GM20431 (cell line): ENCODE data around the gene ARPC4.

Experiments
- in situ Hi-C: fragments of 300-500 bp; cut with MseI, MboI; formaldehyde crosslinking; loops from one replicate; pipeline ENCODE4 v1.15.0; 2020; ENCODE audit warnings: low sequenced_read_pairs; ENCODE audit not compliant: unreplicated experiment

ARPC4 gene

DNA sequence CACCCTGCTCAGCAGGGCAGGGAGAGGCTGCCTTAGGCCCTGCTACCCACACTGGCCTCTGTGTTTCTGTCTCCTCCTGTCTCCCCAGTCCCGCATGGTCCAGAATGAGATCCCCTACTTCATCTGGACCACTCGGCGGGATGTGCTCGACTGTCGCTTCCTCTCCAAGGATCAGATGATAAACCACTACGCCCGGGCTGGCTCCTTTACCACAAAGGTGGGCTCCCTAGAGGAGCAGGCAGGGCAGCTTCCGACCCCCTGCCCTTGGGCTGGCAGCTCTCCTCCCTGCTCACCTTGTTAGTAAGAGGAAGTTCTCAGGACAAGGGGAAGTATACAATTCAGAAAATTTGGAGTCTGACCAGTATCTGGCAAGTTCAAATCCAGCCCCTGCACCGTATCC, 23.1 kb downstream of the ARPC4 start:
- in situ Hi-C loops = no loop called here

GRCh38 chr3:9817436-9817835, 24.6 kb downstream of the ARPC4 start:
- in situ Hi-C loops = no loop called here

DNA sequence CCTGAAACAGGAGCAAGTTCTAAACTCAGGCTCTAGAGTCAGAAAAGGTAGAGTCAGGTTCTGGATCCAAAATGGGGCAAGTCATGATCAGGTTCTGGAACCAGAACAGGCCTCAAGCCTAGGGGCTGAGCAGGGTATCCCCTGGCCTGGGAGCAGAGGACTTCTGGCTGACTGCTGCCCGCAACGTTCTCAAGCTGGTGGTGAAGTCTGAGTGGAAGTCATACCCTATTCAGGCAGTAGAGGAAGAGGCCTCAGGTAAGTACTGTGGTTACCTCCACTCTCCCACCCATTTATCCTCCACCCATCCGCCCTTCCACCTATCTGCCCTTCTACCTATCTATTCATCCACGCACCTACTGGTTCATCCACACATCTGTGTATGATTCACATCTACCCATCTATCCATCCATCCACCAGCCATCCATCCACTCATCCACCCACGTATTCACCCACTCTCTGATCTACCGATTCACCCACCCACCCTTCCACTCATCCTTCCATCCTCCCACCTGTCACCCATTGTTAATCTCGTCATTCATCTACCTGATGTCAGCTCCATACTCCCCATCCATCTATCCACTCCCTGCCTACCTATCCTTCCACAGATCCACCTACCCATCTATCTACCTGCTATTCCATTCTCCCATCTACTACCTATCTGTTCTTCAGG, 25.9 kb downstream of the ARPC4 start:
- in situ Hi-C loops = no loop called here

DNA sequence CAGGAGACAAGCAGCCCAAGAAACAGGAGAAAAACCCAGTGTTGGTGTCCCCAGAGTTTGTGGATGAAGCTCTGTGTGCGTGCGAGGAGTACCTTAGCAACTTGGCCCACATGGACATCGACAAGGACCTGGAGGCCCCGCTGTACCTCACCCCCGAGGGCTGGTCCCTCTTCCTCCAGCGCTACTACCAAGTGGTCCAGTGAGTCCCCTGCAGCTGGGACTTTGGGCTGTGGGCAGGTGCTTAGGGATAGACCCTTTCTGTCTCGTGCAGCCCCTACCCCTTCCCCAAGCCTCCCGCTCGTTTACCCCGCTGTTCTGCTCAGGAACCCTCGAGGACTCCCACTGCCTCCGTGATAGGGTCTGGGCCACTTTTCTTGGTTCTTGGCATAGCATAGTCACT, 27.7 kb downstream of the ARPC4 start:
- in situ Hi-C loops = no loop called here

- in situ Hi-C loops = no loop called here
Measured at GRCh38 chr3:9820946-9821345, 28.1 kb downstream of the ARPC4 start.

DNA sequence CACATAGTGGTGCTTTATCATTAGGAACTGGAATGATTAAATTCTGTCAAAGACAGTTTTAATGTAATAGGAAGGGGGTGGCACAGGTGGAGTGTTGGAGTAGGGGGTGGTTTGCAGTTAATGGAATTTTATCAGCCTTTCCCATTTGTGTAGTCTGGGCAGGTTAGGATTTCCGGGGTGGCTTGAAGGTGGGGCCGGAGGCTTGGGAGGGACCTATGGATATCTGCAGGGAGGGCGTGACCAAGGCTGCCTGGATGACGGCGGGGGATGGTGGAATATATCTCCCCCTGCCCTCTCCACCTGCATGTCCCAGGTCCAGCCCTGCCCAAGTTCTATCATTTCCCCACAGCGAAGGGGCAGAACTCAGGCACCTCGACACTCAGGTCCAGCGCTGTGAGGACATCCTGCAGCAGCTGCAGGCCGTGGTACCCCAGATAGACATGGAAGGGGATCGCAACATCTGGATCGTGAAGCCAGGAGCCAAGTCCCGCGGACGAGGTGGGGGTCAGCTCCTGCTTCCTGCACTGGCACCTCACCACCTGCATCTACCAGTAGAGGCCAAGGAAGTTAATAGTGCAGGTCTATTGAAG, 32.7 kb downstream of the ARPC4 start:
- in situ Hi-C loops = no loop called here

- in situ Hi-C loops = no loop called here
Measured at GRCh38 chr3:9826815-9827573, 34.1 kb downstream of the ARPC4 start.

- in situ Hi-C loops = no loop called here
Measured at GRCh38 chr3:9828801-9829755, 36.2 kb downstream of the ARPC4 start.

GRCh38 chr3:9831253-9831652, 38.4 kb downstream of the ARPC4 start:
- in situ Hi-C loops = no loop called here

- in situ Hi-C loops = no loop called here
Measured at GRCh38 chr3:9833078-9833477, 40.2 kb downstream of the ARPC4 start.

- in situ Hi-C loops = no loop called here
Measured at GRCh38 chr3:9834520-9835380, 41.9 kb downstream of the ARPC4 start.

GRCh38 chr3:9837701-9838582, 45.1 kb downstream of the ARPC4 start:
- in situ Hi-C loops = no loop called here

- in situ Hi-C loops = no loop called here
Measured at GRCh38 chr3:9838856-9839255, 46.0 kb downstream of the ARPC4 start.

DNA sequence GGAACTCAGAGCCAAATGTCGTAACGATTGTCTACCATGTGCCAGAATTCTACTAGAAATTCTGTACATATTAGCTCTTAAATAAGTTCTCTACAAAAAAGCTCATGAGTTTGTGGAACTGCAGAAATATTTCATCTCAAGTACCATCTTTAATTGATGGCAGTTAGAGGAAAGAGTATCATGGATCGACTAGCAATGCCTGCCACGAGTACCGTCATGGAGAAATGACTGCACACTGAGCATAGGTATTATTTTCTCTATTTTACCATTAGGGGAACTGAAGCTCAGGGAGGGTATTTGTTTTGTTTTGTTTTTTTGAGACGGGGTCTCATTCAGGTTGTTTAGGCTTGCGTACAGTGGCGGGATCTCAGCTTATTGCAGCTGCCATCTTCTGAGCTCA, 48.1 kb downstream of the ARPC4 start:
- in situ Hi-C loops = no loop called here

DNA sequence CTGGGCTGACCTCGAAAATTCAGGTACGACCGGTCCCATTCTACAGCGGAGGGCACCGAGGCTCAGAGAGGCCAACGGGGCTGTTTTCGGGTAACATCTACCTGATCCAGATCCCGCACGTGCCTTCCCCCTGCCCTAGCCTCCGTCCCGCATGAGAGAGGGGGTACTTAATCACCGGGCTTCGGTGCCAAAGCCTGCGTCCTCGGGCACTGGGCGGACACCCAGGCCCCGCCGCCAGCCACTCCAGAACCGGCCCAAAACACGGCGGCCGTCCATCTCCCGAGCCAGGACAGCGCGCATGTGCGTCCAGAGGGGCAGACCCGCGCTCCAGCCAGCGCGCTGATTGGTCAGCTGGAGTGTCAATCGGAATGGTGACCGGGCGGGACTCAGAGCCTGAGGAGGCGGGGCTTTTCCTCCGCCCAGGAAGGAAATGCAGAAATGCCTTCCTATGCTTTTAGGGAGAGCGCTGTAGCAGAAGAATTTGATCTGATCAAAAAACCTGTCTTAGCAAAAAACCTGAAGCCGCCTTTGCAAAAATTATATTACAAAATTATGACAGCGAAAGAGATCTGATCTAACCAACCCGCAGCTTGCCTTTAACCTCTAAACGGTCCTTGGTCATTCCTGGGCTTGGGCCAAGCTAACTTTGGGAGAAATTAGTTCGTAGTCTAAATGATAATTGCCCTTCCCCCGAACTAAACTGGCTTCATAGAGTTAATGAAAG, 51.0 kb downstream of the ARPC4 start, which contains the start of gene RPUSD3:
TSS of gene RPUSD3 (minus strand) at position 294 of the 724 bp plus-strand sequence. CDS start at position 276, 18 bp downstream.
- in situ Hi-C loops = no loop called here

DNA sequence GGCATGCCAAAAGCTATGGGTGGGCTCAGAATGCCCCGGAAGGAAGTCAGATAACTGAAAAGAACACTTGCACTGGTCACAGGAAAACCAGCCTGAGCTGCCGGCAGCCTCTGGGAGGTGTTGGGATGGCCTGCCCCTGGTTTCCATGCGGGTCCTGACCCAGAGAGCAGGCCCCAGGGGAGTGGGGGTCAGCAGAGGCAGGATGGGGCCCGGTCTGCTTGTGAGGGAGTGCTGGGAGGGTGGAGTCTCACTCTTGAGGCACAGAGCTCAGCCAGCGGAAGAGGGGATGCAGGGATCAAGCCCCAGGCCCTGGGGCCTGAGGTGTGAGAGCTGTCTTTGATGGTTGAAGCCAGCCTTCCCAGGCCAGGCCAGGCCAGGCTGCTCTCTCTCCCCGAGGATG, 53.3 kb downstream of the ARPC4 start:
- in situ Hi-C loops = no loop called here

DNA sequence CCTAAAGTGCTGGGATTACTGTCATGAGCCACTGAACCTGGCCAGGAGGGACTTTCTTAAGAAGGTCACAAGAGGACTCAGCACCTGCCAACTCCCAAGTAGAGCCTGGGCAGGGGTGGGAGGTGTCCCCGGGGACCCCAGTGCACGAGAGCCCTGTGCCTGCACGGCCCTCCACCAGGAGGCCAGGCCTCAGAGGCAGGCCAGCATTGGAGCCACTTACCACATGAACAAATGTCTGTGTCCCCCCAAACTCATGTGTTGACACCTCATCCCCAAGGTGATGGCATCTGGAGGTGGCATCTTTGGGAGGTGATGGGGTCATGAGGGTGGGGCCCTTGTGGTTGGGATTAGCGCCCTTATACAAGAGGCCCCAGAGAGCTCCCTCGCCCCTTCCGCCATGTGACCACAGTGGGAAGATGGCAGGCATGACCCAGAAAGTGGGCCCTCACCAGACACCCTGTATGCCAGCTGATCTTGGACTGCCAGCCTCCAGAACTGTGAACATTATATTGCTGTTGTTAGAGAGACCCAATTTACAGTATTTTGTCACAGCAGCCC, 54.1 kb downstream of the ARPC4 start:
- in situ Hi-C loops = no loop called here
